Aorta (tissue), 5 donors: Measurements from ENCODE around the gene SULT1A2. TPM values are rescaled to one million over a fixed set of nuclear protein-coding genes. Genes with fewer than 3 reads are reported as not detected.
"Not testable (repeated sequence)": the region's sequence is repeated elsewhere in the genome, so short reads cannot be mapped to it uniquely, and the experiment has no call there.

ENCODE experiments used
- ATAC-seq: fragments of 200-7000 bp; cut with Tn5 transposase; one replicate; pipeline ENCODE4 v1.9.1; 2022; ENCODE audit warnings: moderate library complexity; ENCODE audit not compliant: low FRiP score
- DNase-seq, 2 donors: peaks; one replicate each; pipeline ENCODE4 v3.0.0-alpha.2; 2020
- H3K27ac ChIP-seq, 2 donors: one replicate each; pipeline ENCODE4 v1.5.1; 2013; ENCODE audit warnings: low read length in 2 of 2, mild to moderate bottlenecking in 2 of 2, moderate library complexity in 2 of 2, control low read depth in 1 of 2, inconsistent platforms in 1 of 2, low read depth in 1 of 2
- H3K27me3 ChIP-seq, 2 donors: one replicate each; pipeline ENCODE4 v1.6.1; 2013; ENCODE audit warnings: control low read depth in 1 of 2, low read length in 1 of 2, mild to moderate bottlenecking in 1 of 2, moderate library complexity in 1 of 2; ENCODE audit not compliant: insufficient read depth in 2 of 2, control insufficient read depth in 1 of 2
- H3K36me3 ChIP-seq, 2 donors: one replicate each; pipeline ENCODE4 v1.6.1; 2013; ENCODE audit warnings: control low read depth in 1 of 2, low read length in 1 of 2, mild to moderate bottlenecking in 1 of 2; ENCODE audit not compliant: insufficient read depth in 2 of 2, control insufficient read depth in 1 of 2
- H3K4me1 ChIP-seq, 2 donors: one replicate each; pipeline ENCODE4 v1.6.1; 2013; ENCODE audit warnings: low read length in 2 of 2, control low read depth in 1 of 2, mild to moderate bottlenecking in 1 of 2, moderate library complexity in 1 of 2; ENCODE audit not compliant: insufficient read depth in 2 of 2, control insufficient read depth in 1 of 2
- H3K4me3 ChIP-seq, 2 donors: one replicate each; pipeline ENCODE4 v1.5.1; 2013; ENCODE audit warnings: low read length in 2 of 2, control low read depth in 1 of 2, mild to moderate bottlenecking in 1 of 2
- H3K9me3 ChIP-seq: one replicate; pipeline ENCODE4 v1.6.1; 2013; ENCODE audit warnings: mild to moderate bottlenecking, low read length; ENCODE audit not compliant: control insufficient read depth
- WGBS, 2 donors: extraction: QIAGEN DNeasy Blood & Tissue Kit; methylation state at CpG; one replicate each; pipeline ENCODE4 v1.1.7; 2013; 5-methylcytosine and 5-hydroxymethylcytosine counted together
- intact Hi-C, 2 donors: fragments of 100-400 bp; cut with DNase I; formaldehyde crosslinking; loops; one replicate each; pipeline versions ENCODE4 v1.14.2 to v1.15.0; 2022
- polyA plus RNA-seq, 2 donors: library from polyadenylated mRNA; stranded (reverse); fragments of 200-250 nt; gene quantifications; one replicate each; pipeline ENCODE4 v1.2.3, GENCODE V29; 2013
- total RNA-seq, 2 donors: library from RNA; stranded (reverse); fragmentation: NEBNext Ultra II Directional; extraction: Animal tissue kit (Norgen Biotek cat#: 25700); gene quantifications; one replicate each; pipeline ENCODE4 v1.2.1, GENCODE V29; 2021
- donor health status: healthy with polysubstance abuse.
- donor health status: Bipolar disorder and iron deficiency.
- donor health status: DM: no; HTN: no; CAD: no.
- donor health status: DM: no; HTN: no; CAD: no.
- donor health status: DM: yes; HTN: yes; CAD: no.

The SULT1A2 gene
- total and polyA plus RNA-seq, 4 donors, result 0.81 to 9.8 (median 1.8) TPM; not detected in 1

DNA sequence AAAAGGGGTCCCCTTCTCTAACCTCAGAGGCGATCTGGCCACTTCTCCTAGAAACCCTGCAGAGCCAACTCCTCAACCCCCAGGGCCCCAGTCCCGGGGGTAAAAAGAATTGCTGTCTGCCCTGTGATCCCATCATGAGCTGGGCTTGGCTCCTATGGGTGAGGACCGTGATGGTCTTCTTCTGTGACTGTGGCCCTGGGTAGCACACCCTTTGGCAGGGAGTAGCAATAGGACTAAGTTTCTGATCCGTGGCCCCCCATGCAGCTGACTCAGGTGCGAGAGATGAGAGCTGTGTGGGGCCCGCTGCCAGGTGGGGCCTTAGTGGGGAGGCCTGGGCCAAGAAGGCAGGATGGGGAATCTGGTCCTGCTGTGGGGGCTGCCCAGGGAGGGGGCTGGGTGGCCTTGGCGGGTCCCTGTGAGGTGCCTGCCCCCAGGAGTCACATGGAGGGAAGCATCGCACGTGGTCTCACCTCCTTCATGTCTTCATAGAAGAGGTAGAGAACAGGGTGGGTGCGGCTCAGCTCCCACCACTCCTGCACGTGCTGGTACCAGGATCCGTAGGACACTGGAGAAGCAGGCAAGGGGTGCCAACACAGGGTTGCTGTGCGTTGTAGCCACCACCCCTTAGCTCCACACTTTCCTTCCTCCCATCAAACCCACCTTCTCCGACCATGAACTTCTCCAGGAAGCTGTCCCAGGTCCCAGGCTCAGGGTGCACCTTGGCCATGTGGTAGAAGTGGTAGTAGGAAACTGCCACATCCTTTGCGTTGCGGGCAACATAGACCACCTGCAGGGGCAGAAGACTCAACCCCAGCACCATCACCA lies 9.7 kb upstream of the SULT1A2 start:
- 88 to 91% methylated on average over 16 of the region's 16 CpGs for WGBS, 2 donors
- H3K27me3 ChIP-seq, result no peaks in the 10 kb centered on the region
- DNase-seq (peak in 1 of 2 donors; percentile 45), ATAC-seq (no peak)
- intact Hi-C loops, result no loop called here
- no peaks in the 10 kb centered on the region for H3K4me1 ChIP-seq
- no peaks in the 10 kb centered on the region for H3K9me3 ChIP-seq
- H3K27ac ChIP-seq, result no peak overlapping the region
- H3K4me3 ChIP-seq, result no peak overlapping the region
- H3K36me3 ChIP-seq, result no peaks in the 10 kb centered on the region

DNA sequence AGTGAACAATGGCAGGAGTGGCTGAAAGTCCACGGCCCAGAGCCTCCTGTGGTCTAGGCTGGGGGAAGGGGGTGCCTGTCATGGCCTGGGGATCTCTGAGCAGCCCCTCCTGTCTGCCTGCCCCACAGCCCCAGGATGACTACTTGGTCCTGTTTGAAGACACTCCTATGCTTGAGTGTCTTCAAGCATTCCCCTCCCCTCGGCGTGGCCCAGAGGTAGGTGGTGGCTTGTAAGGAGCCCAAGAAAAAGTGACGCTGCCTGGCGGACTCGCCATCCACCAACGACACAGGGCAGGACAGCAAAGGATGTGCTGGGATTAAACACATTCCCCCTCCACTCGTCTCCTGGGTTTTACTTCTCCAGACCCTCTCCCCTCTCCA lies 7.3 kb upstream of the SULT1A2 start:
- 72 to 78% methylated on average over 8 of the region's 8 CpGs for WGBS, 2 donors
- Histone ChIP-seq H3K27ac (no peak overlapping the region), H3K4me1 (no peaks in the 10 kb centered on the region), H3K9me3 (no peaks in the 10 kb centered on the region), H3K4me3 (no peak overlapping the region), H3K36me3 (no peaks in the 10 kb centered on the region), H3K27me3 (no peaks in the 10 kb centered on the region)
- ATAC-seq (no peak), DNase-seq (peak; percentile 36 to 50)
- intact Hi-C loops, result no loop called here

DNA sequence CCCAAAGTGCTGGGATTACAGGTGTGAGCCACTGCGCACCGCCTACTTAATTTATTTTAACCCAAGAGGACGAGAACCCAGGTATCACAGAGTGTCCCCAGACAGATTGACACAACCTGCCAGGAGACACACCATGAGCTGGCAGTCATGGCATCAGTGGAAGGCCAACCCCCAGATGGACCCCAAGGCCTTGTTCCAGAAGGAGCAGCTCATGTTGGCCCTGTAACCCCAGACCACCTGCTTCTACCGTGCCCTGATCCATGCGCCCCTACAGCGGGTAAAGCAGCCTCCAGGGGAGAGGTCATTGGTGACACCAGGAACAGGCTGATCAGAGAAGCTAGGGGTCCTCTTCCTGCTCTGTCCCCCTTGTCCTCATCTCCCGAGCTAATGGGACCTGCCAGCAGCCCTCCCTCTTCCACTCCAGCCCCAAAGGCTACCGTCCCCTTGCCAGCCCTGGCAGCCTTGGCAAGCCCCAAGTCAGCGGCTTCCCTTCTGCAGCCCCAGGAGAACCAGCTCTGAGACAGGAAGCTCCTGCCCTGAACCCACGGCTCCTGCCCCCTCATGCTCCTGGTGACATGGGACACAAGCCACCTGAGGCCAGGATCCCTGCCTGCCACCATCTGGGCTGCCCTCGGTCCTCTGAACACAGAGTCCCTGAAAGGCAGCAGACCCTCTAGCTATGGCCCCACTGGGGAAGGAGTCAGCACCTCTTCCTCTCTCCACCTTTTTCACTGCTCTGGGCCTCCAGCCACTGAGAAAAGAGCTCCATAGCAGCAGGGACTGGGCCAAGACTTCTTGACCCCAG lies 6.7 kb upstream of the SULT1A2 start:
- no peak overlapping the region for H3K4me3 ChIP-seq
- 76% methylated on average over 11 of the region's 11 CpGs for WGBS, 2 donors
- ATAC-seq (no peak), DNase-seq (peak; percentile 45 to 56)
- H3K27me3 ChIP-seq, result no peaks in the 10 kb centered on the region
- no peaks in the 10 kb centered on the region for H3K36me3 ChIP-seq
- intact Hi-C loops, result no loop called here
- H3K9me3 ChIP-seq, result no peaks in the 10 kb centered on the region
- no peaks in the 10 kb centered on the region for H3K4me1 ChIP-seq
- H3K27ac ChIP-seq, result no peak overlapping the region

DNA sequence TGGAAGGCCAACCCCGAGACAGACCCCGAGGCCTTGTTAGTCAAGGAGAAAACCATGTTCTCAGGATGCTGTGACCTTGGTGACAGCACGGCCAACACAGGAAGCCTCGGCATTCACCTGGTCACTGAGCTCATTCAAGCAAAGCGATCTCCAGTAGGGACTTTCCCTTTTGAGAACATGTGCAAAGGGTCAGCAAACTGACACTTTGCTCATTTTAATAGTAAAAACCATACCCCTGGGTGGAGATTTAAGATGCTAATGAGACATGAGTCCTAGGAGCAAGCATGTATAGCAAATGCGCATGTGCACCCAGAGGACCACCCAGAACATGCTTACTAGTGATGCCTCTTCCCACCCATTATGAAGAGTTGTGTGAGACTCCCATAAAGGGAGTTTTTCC lies 5.7 kb upstream of the SULT1A2 start:
- Histone ChIP-seq H3K27me3 (no peaks in the 10 kb centered on the region), H3K4me3 (no peak overlapping the region), H3K4me1 (no peaks in the 10 kb centered on the region), H3K36me3 (no peaks in the 10 kb centered on the region), H3K9me3 (no peaks in the 10 kb centered on the region), H3K27ac (no peak overlapping the region)
- ATAC-seq (no peak), DNase-seq (peak in 1 of 2 donors; percentile 1)
- 71 to 75% methylated on average over 4 to 6 of the region's 6 CpGs for WGBS, 2 donors
- intact Hi-C loops, result no loop called here

DNA sequence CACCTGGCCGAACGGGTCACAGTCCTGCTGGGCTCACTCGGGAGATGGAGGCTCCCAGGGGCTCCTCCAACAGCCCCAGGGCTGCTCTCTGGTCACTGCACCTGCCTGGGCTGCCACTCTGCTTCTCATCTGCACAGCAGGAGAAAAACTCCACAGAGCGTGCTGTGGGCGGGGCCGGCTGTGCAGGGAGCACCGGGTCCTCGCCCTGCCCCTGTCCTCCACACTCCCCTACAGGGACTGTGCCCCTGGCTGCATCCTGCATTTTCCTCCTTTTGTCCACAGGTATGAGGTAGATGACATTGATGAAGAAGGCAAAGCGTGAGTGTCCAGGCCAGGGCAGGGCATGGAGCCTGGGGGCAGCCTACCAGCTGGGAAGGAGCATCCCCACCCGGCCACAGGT lies 5.2 kb upstream of the SULT1A2 start:
- H3K4me3 ChIP-seq, H3K9me3 ChIP-seq, ATAC-seq, H3K27me3 ChIP-seq, H3K4me1 ChIP-seq, H3K27ac ChIP-seq, H3K36me3 ChIP-seq, intact Hi-C loops: not testable (repeated sequence)
- DNase-seq, result peak; percentile 9 to 20
- WGBS, 2 donors, result 79 to 84% methylated on average over 5 of the region's 10 CpGs

DNA sequence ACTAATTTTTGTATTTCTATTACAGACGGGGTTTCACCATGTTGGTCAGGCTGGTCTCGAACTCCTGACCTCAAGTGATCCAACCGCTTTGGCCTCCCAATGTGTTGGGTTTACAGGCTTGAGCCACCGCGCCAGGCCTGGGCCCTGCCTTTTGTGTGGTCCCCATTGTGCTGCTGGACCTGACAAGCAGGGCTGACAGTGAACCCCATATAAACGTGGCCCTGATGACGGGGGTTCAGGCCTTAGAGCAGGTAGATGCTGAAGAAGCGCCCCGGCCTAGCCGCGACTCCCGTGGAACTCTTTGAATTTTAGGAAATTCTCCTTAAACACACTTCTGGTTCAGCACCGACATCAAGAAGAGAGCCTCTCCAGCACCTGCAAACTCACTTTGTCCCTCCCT lies 4.7 kb upstream of the SULT1A2 start:
- H3K27ac ChIP-seq, H3K4me3 ChIP-seq, H3K4me1 ChIP-seq, H3K36me3 ChIP-seq, H3K9me3 ChIP-seq, H3K27me3 ChIP-seq, intact Hi-C loops: not testable (repeated sequence)
- ATAC-seq (peak; percentile 7), DNase-seq (peak; percentile 24 to 76)
- 87 to 95% methylated on average over 10 to 12 of the region's 13 CpGs for WGBS, 2 donors

GRCh38 chr16:28600965-28601364 lies 4.1 kb upstream of the SULT1A2 start:
- ATAC-seq, H3K27me3 ChIP-seq, H3K36me3 ChIP-seq, H3K27ac ChIP-seq, H3K9me3 ChIP-seq, DNase-seq, H3K4me1 ChIP-seq, H3K4me3 ChIP-seq, intact Hi-C loops: not testable (repeated sequence)
- 22 to 31% methylated on average over 6 to 10 of the region's 20 CpGs for WGBS, 2 donors

GRCh38 chr16:28599377-28600285 lies 2.8 kb upstream of the SULT1A2 start:
- WGBS, 2 donors, result no CpG with 5 or more reads among the region's 17 CpGs
- H3K4me3 ChIP-seq, H3K27me3 ChIP-seq, H3K9me3 ChIP-seq, DNase-seq, H3K4me1 ChIP-seq, H3K27ac ChIP-seq, intact Hi-C loops, ATAC-seq, H3K36me3 ChIP-seq: not testable (repeated sequence)
